CD14-positive monocyte (primary cell): ENCODE measurements around the gene ANKRD49. TPM values are rescaled to one million over a fixed set of nuclear protein-coding genes. Genes with fewer than 3 reads are reported as not detected.

ENCODE experiments used
- DNase-seq, 3 donors: peaks; one replicate each; pipeline ENCODE4 v3.0.0-alpha.2; 2011 to 2022
- H2AFZ ChIP-seq: 2 replicates; pipeline ENCODE4 v1.6.0; 2012; ENCODE audit warnings: mild to moderate bottlenecking, low read depth, low read length, inconsistent platforms; ENCODE audit not compliant: insufficient read depth, poor library complexity, severe bottlenecking
- H3K27ac ChIP-seq, 2 donors: 1 replicate in 1 of 2; 2 replicates in 1 of 2; pipeline ENCODE4 v1.5.1; 2012 to 2013; ENCODE audit warnings: low read length in 2 of 2, control low read depth in 1 of 2, inconsistent platforms in 1 of 2, low read depth in 1 of 2, mild to moderate bottlenecking in 1 of 2
- H3K27me3 ChIP-seq, 2 donors: one replicate each; pipeline versions ENCODE4 v1.6.0 to v1.6.1; 2011 to 2013; ENCODE audit warnings: low read length in 2 of 2; ENCODE audit not compliant: control insufficient read depth in 2 of 2, insufficient read depth in 2 of 2
- H3K36me3 ChIP-seq, 2 donors: replicated peaks in 1 of 2; 1 replicate in 1 of 2; 2 replicates in 1 of 2; pipeline versions ENCODE4 v1.5.1 to v1.6.1; 2012 to 2013; ENCODE audit warnings: low read length in 2 of 2, control low read depth in 1 of 2, inconsistent platforms in 1 of 2, mild to moderate bottlenecking in 1 of 2; ENCODE audit not compliant: insufficient read depth in 2 of 2, control insufficient read depth in 1 of 2
- H3K4me1 ChIP-seq, 2 donors: 1 replicate in 1 of 2; 2 replicates in 1 of 2; pipeline versions ENCODE4 v1.5.1 to v1.6.1; 2012 to 2013; ENCODE audit warnings: low read length in 2 of 2, control low read depth in 1 of 2, inconsistent platforms in 1 of 2, mild to moderate bottlenecking in 1 of 2, moderate library complexity in 1 of 2; ENCODE audit not compliant: insufficient read depth in 2 of 2, control insufficient read depth in 1 of 2
- H3K4me2 ChIP-seq: replicated peaks from 2 replicates; pipeline ENCODE3; 2012; ENCODE audit warnings: low read length, moderate library complexity, mild to moderate bottlenecking; ENCODE audit not compliant: poor library complexity, severe bottlenecking; ENCODE audit errors: extremely low read depth
- H3K4me3 ChIP-seq, 3 experiments: fragments of 200-600 bp in 1 of 3; sonication (generic) in 1 of 3; replicated peaks in 1 of 3; 1 replicate in 2 of 3; 2 replicates in 1 of 3; pipeline ENCODE4 v1.5.1; 2011 to 2013; ENCODE audit warnings: low read length in 3 of 3, mild to moderate bottlenecking in 3 of 3, control low read depth in 2 of 3, low read depth in 2 of 3, inconsistent platforms in 1 of 3, moderate library complexity in 1 of 3
- H3K79me2 ChIP-seq: 2 replicates; pipeline ENCODE4 v1.6.0; 2012; ENCODE audit warnings: mild to moderate bottlenecking, control low read depth, inconsistent platforms, low read length, moderate library complexity; ENCODE audit not compliant: insufficient read depth
- H3K9ac ChIP-seq: 2 replicates; pipeline ENCODE4 v1.6.0; 2017; ENCODE audit warnings: low read length, mild to moderate bottlenecking; ENCODE audit not compliant: insufficient read depth, poor library complexity, severe bottlenecking
- H3K9me3 ChIP-seq, 2 donors: replicated peaks in 1 of 2; 1 replicate in 1 of 2; 2 replicates in 1 of 2; pipeline versions ENCODE4 v1.5.1 to v1.6.1; 2012 to 2013; ENCODE audit warnings: low read length in 2 of 2, control low read depth in 1 of 2; ENCODE audit not compliant: control insufficient read depth in 1 of 2, insufficient read depth in 1 of 2
- H4K20me1 ChIP-seq: 2 replicates; pipeline ENCODE4 v1.6.0; 2012; ENCODE audit warnings: mild to moderate bottlenecking, low read length, control low read depth, moderate library complexity; ENCODE audit not compliant: insufficient read depth
- H3K27ac Mint-ChIP-seq, 7 donors: one replicate each; pipeline ENCODE4 v1.8.0; 2020; ENCODE audit warnings: mild to moderate bottlenecking in 7 of 7, mixed read lengths in 7 of 7, moderate library complexity in 6 of 7, inconsistent platforms in 2 of 7
- H3K27me3 Mint-ChIP-seq, 3 donors: one replicate each; pipeline ENCODE4 v1.8.0; 2021 to 2022; ENCODE audit warnings: low read depth in 3 of 3, mild to moderate bottlenecking in 3 of 3, mixed read lengths in 3 of 3, moderate library complexity in 3 of 3, inconsistent platforms in 1 of 3
- H3K36me3 Mint-ChIP-seq, 2 donors: one replicate each; pipeline ENCODE4 v1.8.0; 2020; ENCODE audit warnings: mixed read lengths in 2 of 2, inconsistent platforms in 1 of 2, mild to moderate bottlenecking in 1 of 2
- H3K4me1 Mint-ChIP-seq: one replicate; pipeline ENCODE4 v1.8.0; 2020; ENCODE audit warnings: mild to moderate bottlenecking, mixed read lengths
- H3K4me3 Mint-ChIP-seq, 2 donors: one replicate each; pipeline ENCODE4 v1.8.0; 2020; ENCODE audit warnings: mild to moderate bottlenecking in 2 of 2, mixed read lengths in 2 of 2, moderate library complexity in 1 of 2
- H3K9me3 Mint-ChIP-seq, 7 donors: one replicate each; pipeline ENCODE4 v1.8.0; 2020 to 2022; ENCODE audit warnings: mixed read lengths in 7 of 7, mild to moderate bottlenecking in 6 of 7, moderate library complexity in 6 of 7, inconsistent platforms in 2 of 7
- CTCF ChIP-seq: fragments of 200-600 bp; IDR thresholded peaks from one replicate; pipeline ENCODE4 v1.8.0; 2022; ENCODE audit warnings: antibody characterized with exemption, mild to moderate bottlenecking
- WGBS: methylation state at CpG from one replicate; pipeline ENCODE4 v1.1.5; 2013; ENCODE audit warnings: missing lambda C conversion rate; ENCODE audit not compliant: insufficient coverage; 5-methylcytosine and 5-hydroxymethylcytosine counted together
- intact Hi-C, 2 donors: fragments of 100-400 bp; cut with micrococcal nuclease; formaldehyde crosslinking; loops; one replicate each; pipeline versions ENCODE4 v1.15.0 to v1.15.1; 2023
- polyA plus RNA-seq, 3 donors: library from polyadenylated mRNA; depleted of rRNA in 1 of 3; unstranded in 2 of 3; stranded (reverse) in 1 of 3; fragments of 300-500 nt in 2 of 3; fragments of >200 nt in 1 of 3; fragmentation: Illumina TruSeq in 2 of 3; gene quantifications; 1 replicate in 2 of 3; 2 replicates in 1 of 3; pipeline ENCODE4 v1.2.3, GENCODE V29; 2012 to 2021

Gene ANKRD49
- polyA plus RNA-seq, 3 donors: 12.0 to 13.1 (median 12.8) TPM

DNA sequence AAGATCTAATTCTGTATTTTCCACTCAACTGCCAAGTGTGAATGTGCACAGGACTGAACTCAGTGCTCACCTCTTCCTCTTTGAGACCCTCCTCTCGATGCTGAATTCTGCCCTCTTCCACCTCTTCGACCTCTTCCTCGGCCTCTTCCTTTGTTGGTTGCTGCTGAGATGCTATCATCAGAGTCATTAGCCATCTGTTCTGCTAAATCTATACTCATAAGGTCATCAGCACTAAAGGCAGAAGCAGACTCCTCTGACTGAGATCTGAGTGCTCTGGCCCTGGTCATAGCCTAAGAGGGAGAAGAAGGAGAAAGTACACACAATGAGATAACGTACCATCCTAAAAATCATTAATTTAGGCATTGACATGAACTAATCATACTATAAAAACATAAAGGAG, 46.6 kb upstream of the ANKRD49 start:
- H3K4me1 ChIP-seq: no peaks in the 10 kb centered on the region
- H3K9ac ChIP-seq: no peak overlapping the region
- no peak for DNase-seq
- H3K27me3 ChIP-seq: no peaks in the 10 kb centered on the region
- H3K27ac ChIP-seq: no peak overlapping the region
- Mint-ChIP-seq H3K4me3 (no peak overlapping the region), H3K36me3 (peaks cover 54% of the 10 kb centered on the region in 2 donors), H3K9me3 (no peaks in the 10 kb centered on the region), H3K4me1 (peaks cover 3% of the 10 kb centered on the region), H3K27me3 (no peaks in the 10 kb centered on the region), H3K27ac (peak overlapping the region in 1 of 7 donors; percentile 73)
- no peak for TF ChIP-seq CTCF
- no CpG with 5 or more reads among the region's 4 CpGs for WGBS
- intact Hi-C loops: no loop called here
- H3K9me3 ChIP-seq: no peaks in the 10 kb centered on the region
- H4K20me1 ChIP-seq: no peaks in the 10 kb centered on the region
- no peak overlapping the region for H2AFZ ChIP-seq
- H3K36me3 ChIP-seq: peaks cover 36 to 69% of the 10 kb centered on the region in 2 donors
- no peak overlapping the region for H3K4me2 ChIP-seq
- no peaks in the 10 kb centered on the region for H3K79me2 ChIP-seq
- H3K4me3 ChIP-seq: no peak overlapping the region

GRCh38 chr11:94449029-94449428, 44.8 kb upstream of the ANKRD49 start:
- Histone ChIP-seq H3K4me1 (no peaks in the 10 kb centered on the region), H3K27me3 (no peaks in the 10 kb centered on the region), H4K20me1 (no peaks in the 10 kb centered on the region), H3K9ac (no peak overlapping the region), H2AFZ (no peak overlapping the region), H3K79me2 (no peaks in the 10 kb centered on the region), H3K36me3 (peaks cover 32 to 65% of the 10 kb centered on the region in 2 donors), H3K27ac (no peak overlapping the region), H3K4me2 (no peak overlapping the region), H3K9me3 (no peaks in the 10 kb centered on the region), H3K4me3 (no peak overlapping the region)
- H3K4me1 Mint-ChIP-seq: peaks cover 3% of the 10 kb centered on the region
- H3K9me3 Mint-ChIP-seq: peaks cover 0 to under 1% (median 0%) of the 10 kb centered on the region in 7 donors
- TF ChIP-seq CTCF: no peak
- H3K27ac Mint-ChIP-seq: peak overlapping the region in 1 of 7 donors; percentile 50
- WGBS: 80% methylated on average over 1 of the region's 1 CpG
- no peak overlapping the region for H3K4me3 Mint-ChIP-seq
- intact Hi-C loops: no loop called here
- no peaks in the 10 kb centered on the region for H3K27me3 Mint-ChIP-seq
- H3K36me3 Mint-ChIP-seq: peaks cover 47 to 57% of the 10 kb centered on the region in 2 donors
- DNase-seq: no peak
